ENCODE results near the gene GINS1. TPM values are rescaled to one million over a fixed set of nuclear protein-coding genes. Genes with fewer than 3 reads are reported as not detected.

Gene GINS1
- total RNA-seq, 1 donor from 2014 or later, result 6.6 TPM

DNA sequence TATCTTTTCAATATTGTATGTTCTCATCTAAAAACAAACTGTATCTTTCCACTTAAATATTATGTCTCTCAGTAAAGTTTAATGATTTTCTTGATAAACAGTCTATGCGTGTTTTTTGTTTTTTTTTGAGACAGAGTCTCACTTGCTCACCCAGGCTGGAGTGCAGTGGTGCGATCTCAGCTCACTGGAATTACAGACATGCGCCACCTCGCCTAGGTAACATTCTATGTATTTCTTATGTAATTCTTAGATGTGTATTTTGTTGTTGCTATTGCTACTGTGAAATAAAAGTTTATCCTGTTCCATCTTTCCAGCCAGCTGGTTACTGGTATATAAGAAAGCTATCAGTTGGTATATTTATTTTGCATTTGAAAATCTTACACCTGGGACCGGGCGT lies 46.2 kb upstream of the GINS1 start:
- no peaks in the 10 kb centered on the region for H3K9me3 Mint-ChIP-seq (ENCODE audit: unreplicated experiment)
- Histone ChIP-seq H3K4me2 (ENCODE audit: low read length) (peak overlapping the region; percentile 58), H2AFZ (ENCODE audit: low read depth, low read length) (peak overlapping the region; percentile 50), H3K27ac (ENCODE audit: low read depth, low read length) (peak overlapping the region; percentile 74), H3K9ac (ENCODE audit: low read length) (peak overlapping the region; percentile 65), H3K9me3 (ENCODE audit: insufficient read depth, low read depth, low read length) (no peaks in the 10 kb centered on the region), H3K27me3 (ENCODE audit: insufficient read depth, low read length) (no peaks in the 10 kb centered on the region), H3K79me2 (ENCODE audit: insufficient read depth, low read length) (peaks cover 69% of the 10 kb centered on the region), H3K4me3 (ENCODE audit: insufficient read depth, low read depth, low read length) (peak overlapping the region; percentile 3), H3K4me1 (ENCODE audit: insufficient read depth, low read length) (peaks cover 18% of the 10 kb centered on the region), H3K36me3 (ENCODE audit: insufficient read depth, low read length) (no peaks in the 10 kb centered on the region), H4K20me1 (ENCODE audit: insufficient read depth, low read length) (peaks cover 9% of the 10 kb centered on the region)
- peaks cover 26% of the 10 kb centered on the region for H3K4me1 Mint-ChIP-seq (ENCODE audit: low read depth, unreplicated experiment)
- DNase-seq (ENCODE audit: low read depth) (peak; percentile 61), FAIRE-seq (no peak)
- H3K36me3 Mint-ChIP-seq (ENCODE audit: low read depth, unreplicated experiment), result peaks cover 8% of the 10 kb centered on the region
- H3K4me3 Mint-ChIP-seq (ENCODE audit: unreplicated experiment), result peak overlapping the region; percentile 54
- H3K27me3 Mint-ChIP-seq (ENCODE audit: low read depth, unreplicated experiment), result no peaks in the 10 kb centered on the region
- TF ChIP-seq EZH2 (IDR thresholded peaks at IDR 0.05; ENCODE audit: insufficient read depth, low read length), result no peak
- TF ChIP-seq, protein P1, sequence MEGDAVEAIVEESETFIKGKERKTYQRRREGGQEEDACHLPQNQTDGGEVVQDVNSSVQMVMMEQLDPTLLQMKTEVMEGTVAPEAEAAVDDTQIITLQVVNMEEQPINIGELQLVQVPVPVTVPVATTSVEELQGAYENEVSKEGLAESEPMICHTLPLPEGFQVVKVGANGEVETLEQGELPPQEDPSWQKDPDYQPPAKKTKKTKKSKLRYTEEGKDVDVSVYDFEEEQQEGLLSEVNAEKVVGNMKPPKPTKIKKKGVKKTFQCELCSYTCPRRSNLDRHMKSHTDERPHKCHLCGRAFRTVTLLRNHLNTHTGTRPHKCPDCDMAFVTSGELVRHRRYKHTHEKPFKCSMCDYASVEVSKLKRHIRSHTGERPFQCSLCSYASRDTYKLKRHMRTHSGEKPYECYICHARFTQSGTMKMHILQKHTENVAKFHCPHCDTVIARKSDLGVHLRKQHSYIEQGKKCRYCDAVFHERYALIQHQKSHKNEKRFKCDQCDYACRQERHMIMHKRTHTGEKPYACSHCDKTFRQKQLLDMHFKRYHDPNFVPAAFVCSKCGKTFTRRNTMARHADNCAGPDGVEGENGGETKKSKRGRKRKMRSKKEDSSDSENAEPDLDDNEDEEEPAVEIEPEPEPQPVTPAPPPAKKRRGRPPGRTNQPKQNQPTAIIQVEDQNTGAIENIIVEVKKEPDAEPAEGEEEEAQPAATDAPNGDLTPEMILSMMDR (IDR thresholded peaks at IDR 0.05; ENCODE audit: insufficient read depth, low read depth, low read length), result no peak
- peak overlapping the region; percentile 99 for H3K27ac Mint-ChIP-seq (ENCODE audit: unreplicated experiment)

DNA sequence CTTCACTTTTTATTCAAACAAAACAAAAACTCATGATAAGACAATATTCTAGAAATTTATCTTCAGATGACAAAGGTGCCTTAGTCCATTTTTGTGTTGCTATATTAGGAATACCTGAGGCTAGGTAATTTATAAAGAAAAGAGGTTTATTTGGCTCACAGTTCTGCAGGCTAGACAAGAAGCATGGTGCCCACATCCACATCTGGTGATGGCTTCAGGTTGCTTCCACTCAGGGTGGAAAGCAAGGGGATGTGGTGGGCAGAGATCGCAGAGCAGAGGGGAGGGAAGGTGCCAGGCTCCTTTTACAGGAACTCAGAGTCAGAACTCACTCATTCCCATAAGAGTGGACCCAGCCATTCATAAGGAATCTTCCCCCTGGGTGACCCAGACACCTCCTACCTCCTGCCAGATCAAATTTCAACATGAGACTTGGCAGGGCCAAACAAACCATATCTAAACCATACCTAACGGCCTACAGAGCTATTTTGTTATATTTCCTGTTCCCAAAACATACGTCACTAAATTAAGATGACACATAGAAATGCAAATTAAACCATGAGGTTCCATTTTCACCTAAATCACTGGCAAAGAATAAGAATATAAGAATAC lies 43.2 kb upstream of the GINS1 start:
- FAIRE-seq (no peak), DNase-seq (ENCODE audit: low read depth) (peak; percentile 71)
- Histone ChIP-seq H3K4me2 (ENCODE audit: low read length) (no peak overlapping the region), H3K9me3 (ENCODE audit: insufficient read depth, low read depth, low read length) (no peaks in the 10 kb centered on the region), H2AFZ (ENCODE audit: low read depth, low read length) (no peak overlapping the region), H3K36me3 (ENCODE audit: insufficient read depth, low read length) (no peaks in the 10 kb centered on the region), H3K9ac (ENCODE audit: low read length) (no peak overlapping the region), H4K20me1 (ENCODE audit: insufficient read depth, low read length) (no peaks in the 10 kb centered on the region), H3K79me2 (ENCODE audit: insufficient read depth, low read length) (peaks cover 71% of the 10 kb centered on the region), H3K27ac (ENCODE audit: low read depth, low read length) (no peak overlapping the region), H3K4me1 (ENCODE audit: insufficient read depth, low read length) (peaks cover 18% of the 10 kb centered on the region), H3K4me3 (ENCODE audit: insufficient read depth, low read depth, low read length) (no peak overlapping the region), H3K27me3 (ENCODE audit: insufficient read depth, low read length) (no peaks in the 10 kb centered on the region)
- H3K27me3 Mint-ChIP-seq (ENCODE audit: low read depth, unreplicated experiment), result no peaks in the 10 kb centered on the region
- TF ChIP-seq, protein P1 (IDR thresholded peaks at IDR 0.05; ENCODE audit: insufficient read depth, low read depth, low read length), result no peak
- no peaks in the 10 kb centered on the region for H3K9me3 Mint-ChIP-seq (ENCODE audit: unreplicated experiment)
- peaks cover 16% of the 10 kb centered on the region for H3K36me3 Mint-ChIP-seq (ENCODE audit: low read depth, unreplicated experiment)
- peaks cover 21% of the 10 kb centered on the region for H3K4me1 Mint-ChIP-seq (ENCODE audit: low read depth, unreplicated experiment)
- H3K4me3 Mint-ChIP-seq (ENCODE audit: unreplicated experiment), result no peak overlapping the region
- H3K27ac Mint-ChIP-seq (ENCODE audit: unreplicated experiment), result no peak overlapping the region

DNA sequence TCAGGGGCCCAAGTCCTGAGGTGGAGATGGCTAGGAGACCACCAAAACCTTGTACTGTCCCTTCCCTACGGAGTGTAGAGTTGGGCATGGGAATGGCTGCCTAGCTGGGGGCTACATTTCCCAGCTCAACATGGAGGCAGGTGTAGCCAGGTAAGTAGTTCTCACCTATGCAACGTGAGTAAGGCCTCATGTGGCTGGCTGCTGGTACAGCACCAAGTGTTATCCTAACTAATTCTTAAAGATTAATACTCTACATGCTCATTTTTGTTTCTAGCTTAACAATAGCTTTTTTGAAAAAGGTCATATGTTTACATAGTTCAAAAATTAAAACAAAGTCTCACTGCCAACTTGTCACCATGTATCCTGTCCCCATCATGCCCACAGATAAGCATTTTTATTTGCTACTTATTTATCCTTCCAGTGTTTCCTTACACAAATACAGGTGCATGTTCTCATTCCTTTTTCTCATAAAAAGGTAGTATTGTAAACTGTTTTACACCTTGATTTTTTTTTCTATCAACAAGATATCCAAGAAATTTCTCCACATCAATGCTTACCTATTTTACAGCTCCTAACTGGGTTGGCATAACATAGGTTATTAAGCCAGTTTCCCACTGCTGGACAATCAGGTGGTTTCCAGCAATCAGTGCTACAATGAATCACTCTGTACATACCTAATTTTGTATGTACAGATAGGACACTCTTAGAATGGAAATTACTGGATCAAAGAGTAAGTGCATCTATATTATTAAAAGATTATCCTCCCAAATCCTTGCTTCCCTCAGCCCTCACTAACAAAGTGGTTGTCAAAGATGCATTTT lies 42.4 kb upstream of the GINS1 start:
- peaks cover 16% of the 10 kb centered on the region for H3K36me3 Mint-ChIP-seq (ENCODE audit: low read depth, unreplicated experiment)
- Histone ChIP-seq H3K9me3 (ENCODE audit: insufficient read depth, low read depth, low read length) (no peaks in the 10 kb centered on the region), H3K4me3 (ENCODE audit: insufficient read depth, low read depth, low read length) (no peak overlapping the region), H3K27ac (ENCODE audit: low read depth, low read length) (no peak overlapping the region), H3K9ac (ENCODE audit: low read length) (no peak overlapping the region), H3K79me2 (ENCODE audit: insufficient read depth, low read length) (peaks cover 70% of the 10 kb centered on the region), H2AFZ (ENCODE audit: low read depth, low read length) (no peak overlapping the region), H4K20me1 (ENCODE audit: insufficient read depth, low read length) (no peaks in the 10 kb centered on the region), H3K36me3 (ENCODE audit: insufficient read depth, low read length) (no peaks in the 10 kb centered on the region), H3K27me3 (ENCODE audit: insufficient read depth, low read length) (no peaks in the 10 kb centered on the region), H3K4me1 (ENCODE audit: insufficient read depth, low read length) (peaks cover 18% of the 10 kb centered on the region), H3K4me2 (ENCODE audit: low read length) (no peak overlapping the region)
- H3K4me1 Mint-ChIP-seq (ENCODE audit: low read depth, unreplicated experiment), result peaks cover 22% of the 10 kb centered on the region
- TF ChIP-seq, protein P1 (IDR thresholded peaks at IDR 0.05; ENCODE audit: insufficient read depth, low read depth, low read length), result no peak
- TF ChIP-seq EZH2 (IDR thresholded peaks at IDR 0.05; ENCODE audit: insufficient read depth, low read length), result no peak
- no peak overlapping the region for H3K4me3 Mint-ChIP-seq (ENCODE audit: unreplicated experiment)
- no peak for FAIRE-seq
- H3K27ac Mint-ChIP-seq (ENCODE audit: unreplicated experiment), result no peak overlapping the region
- no peak for DNase-seq (ENCODE audit: low read depth)
- no peaks in the 10 kb centered on the region for H3K27me3 Mint-ChIP-seq (ENCODE audit: low read depth, unreplicated experiment)
- H3K9me3 Mint-ChIP-seq (ENCODE audit: unreplicated experiment), result no peaks in the 10 kb centered on the region
